Endothelial cell of umbilical vein (primary cell): ENCODE measurements around the gene FURIN. TPM values are rescaled to one million over a fixed set of nuclear protein-coding genes. Genes with fewer than 3 reads are reported as not detected.

Experiments used
- BruUV-seq: library from RNA; stranded (reverse); fragments of 400-500 nt; replicated peaks from 2 replicates; lab custom pipeline; 2021; lab: Mats Ljungman, UMichigan
- CTCF ChIA-PET: fragments of 300-600, 350-600 bp; sonication (Branson Sonifier 250); formaldehyde crosslinking; loops from one replicate; lab custom pipeline; 2021; ENCODE audit warnings: antibody characterized with exemption, inconsistent platforms; lab: Charles Lee
- POLR2A ChIA-PET: fragments of 300-600, 350-600 bp; sonication (Branson Sonifier 250); formaldehyde crosslinking; loops from one replicate; lab custom pipeline; 2021; ENCODE audit warnings: antibody characterized with exemption, inconsistent platforms; lab: Charles Lee
- DNase-seq: peaks from one replicate; pipeline ENCODE4 v3.0.0-alpha.2; 2011; ENCODE audit warnings: low read depth, low spot score
- FAIRE-seq: peaks from 2 replicates; lab custom pipeline; 2011; peaks lifted over from hg19 to GRCh38; lab: Jason Lieb, UNC
- H2AFZ ChIP-seq: 2 replicates; pipeline ENCODE4 v1.6.0; 2012; ENCODE audit warnings: low read depth, low read length, control low read depth, inconsistent platforms
- H3K27ac ChIP-seq: 2 replicates; pipeline ENCODE4 v1.5.1; 2011; ENCODE audit warnings: low read depth, mild to moderate bottlenecking, control low read depth, low read length, moderate library complexity; ENCODE audit not compliant: insufficient read depth
- H3K27me3 ChIP-seq, 2 experiments: 2 replicates each; pipeline versions ENCODE4 v1.6.0 to v1.6.1; 2011; ENCODE audit warnings: low read length in 2 of 2, mixed read lengths in 1 of 2; ENCODE audit not compliant: control insufficient read depth in 2 of 2, insufficient read depth in 2 of 2
- H3K36me3 ChIP-seq, 2 experiments: 2 replicates in 1 of 2; 3 replicates in 1 of 2; pipeline ENCODE4 v1.5.1; 2011; ENCODE audit warnings: low read length in 2 of 2, mild to moderate bottlenecking in 1 of 2, moderate library complexity in 1 of 2; ENCODE audit not compliant: control insufficient read depth in 2 of 2, insufficient read depth in 2 of 2; ENCODE audit errors: extremely low read depth in 1 of 2
- H3K4me1 ChIP-seq: 3 replicates; pipeline ENCODE4 v1.5.1; 2011; ENCODE audit warnings: mild to moderate bottlenecking, low read length; ENCODE audit not compliant: control insufficient read depth, insufficient read depth; ENCODE audit errors: extremely low read depth
- H3K4me2 ChIP-seq: 2 replicates; pipeline ENCODE4 v1.6.1; 2011; ENCODE audit warnings: low read length, control low read depth, mixed read lengths; ENCODE audit not compliant: insufficient read depth
- H3K4me3 ChIP-seq, 3 experiments: fragments of 200-600 bp in 1 of 3; sonication (generic), shearing (Covaris generic) in 1 of 3; replicated peaks in 1 of 3; 2 replicates each; pipeline ENCODE4 v1.5.1; 2011 to 2016; ENCODE audit warnings: control low read depth in 3 of 3, low read length in 3 of 3, mild to moderate bottlenecking in 2 of 3, inconsistent platforms in 1 of 3, low read depth in 1 of 3, moderate library complexity in 1 of 3; ENCODE audit not compliant: insufficient read depth in 1 of 3
- H3K79me2 ChIP-seq: 2 replicates; pipeline ENCODE4 v1.6.0; 2012; ENCODE audit warnings: low read length, inconsistent platforms; ENCODE audit not compliant: control insufficient read depth, insufficient read depth
- H3K9ac ChIP-seq: replicated peaks from 2 replicates; pipeline ENCODE3; 2011; ENCODE audit warnings: low read length, control low read depth; ENCODE audit not compliant: insufficient read depth; ENCODE audit errors: extremely low read depth
- H3K9me1 ChIP-seq: replicated peaks from 3 replicates; pipeline ENCODE4 v1.6.0; 2011; ENCODE audit warnings: mild to moderate bottlenecking, low read length; ENCODE audit not compliant: control insufficient read depth, insufficient read depth; ENCODE audit errors: extremely low read depth
- H3K9me3 ChIP-seq: replicated peaks from 2 replicates; pipeline ENCODE4 v1.5.1; 2012; ENCODE audit warnings: low read length, inconsistent platforms; ENCODE audit not compliant: control insufficient read depth, insufficient read depth
- H4K20me1 ChIP-seq: replicated peaks from 2 replicates; pipeline ENCODE3; 2011; ENCODE audit warnings: mild to moderate bottlenecking, low read length; ENCODE audit not compliant: control insufficient read depth, insufficient read depth; ENCODE audit errors: extremely low read depth
- CTCF ChIP-seq, 2 donors: IDR thresholded peaks; 1 replicate in 1 of 2; 2 replicates in 1 of 2; pipeline ENCODE4 v1.5.1; 2011; ENCODE audit warnings: low read length in 2 of 2, mild to moderate bottlenecking in 2 of 2, moderate library complexity in 2 of 2, control low read depth in 1 of 2, inconsistent platforms in 1 of 2, low read depth in 1 of 2; ENCODE audit not compliant: insufficient read depth in 1 of 2; ENCODE audit errors: extremely low read depth in 1 of 2
- EZH2 ChIP-seq: IDR thresholded peaks from 2 replicates; pipeline ENCODE4 v1.6.1; 2012; ENCODE audit warnings: borderline replicate concordance, low read depth, mild to moderate bottlenecking, moderate library complexity, low read length, inconsistent platforms; ENCODE audit not compliant: severe bottlenecking
- FOS ChIP-seq: IDR thresholded peaks from 2 replicates; pipeline ENCODE4 v1.6.1; 2011; ENCODE audit warnings: mild to moderate bottlenecking, low read length, moderate library complexity, borderline replicate concordance; ENCODE audit not compliant: insufficient read depth
- GATA2 ChIP-seq: IDR thresholded peaks from 2 replicates; pipeline ENCODE4 v1.7.0; 2011; ENCODE audit warnings: low read depth, mild to moderate bottlenecking, moderate library complexity, mixed read lengths, low read length; ENCODE audit not compliant: insufficient read length, insufficient read depth
- JUN ChIP-seq: IDR thresholded peaks from 2 replicates; pipeline ENCODE4 v1.6.1; 2011; ENCODE audit warnings: borderline replicate concordance, low read depth; ENCODE audit not compliant: insufficient read length, insufficient read depth
- MAX ChIP-seq: IDR thresholded peaks from 2 replicates; pipeline ENCODE4 v1.6.1; 2011; ENCODE audit not compliant: insufficient read depth, insufficient read length
- MYC ChIP-seq: IDR thresholded peaks from one replicate; pipeline ENCODE4 v1.6.1; 2011; ENCODE audit warnings: mild to moderate bottlenecking, low read depth, low read length
- POLR2A ChIP-seq: IDR thresholded peaks from 2 replicates; pipeline ENCODE4 v1.6.1; 2012; ENCODE audit warnings: low read depth, mild to moderate bottlenecking, control low read depth, low read length
- POLR2AphosphoS5 ChIP-seq: IDR thresholded peaks from 2 replicates; pipeline ENCODE4 v1.6.1; 2012; ENCODE audit warnings: low read depth, mild to moderate bottlenecking, control low read depth, low read length, moderate library complexity; ENCODE audit not compliant: insufficient read depth
- dilution Hi-C: fragments of 300-500 bp; cut with MboI; formaldehyde crosslinking; loops from one replicate; pipeline ENCODE4 v1.15.0; 2019; ENCODE audit warnings: low sequenced_read_pairs; ENCODE audit not compliant: extremely low pct_ligation_motif_present
- intact Hi-C: fragments of 100-400 bp; cut with micrococcal nuclease; formaldehyde crosslinking; loops from one replicate; pipeline ENCODE4 v1.10.0; 2022
- polyA plus RNA-seq, 4 experiments: library from polyadenylated mRNA; depleted of rRNA in 3 of 4; stranded (reverse) in 3 of 4; unstranded in 1 of 4; fragments of >200 nt; gene quantifications; 2 replicates each; pipeline versions ENCODE4 v1.2.1 to v1.2.3, GENCODE V29; 2011 to 2012; ENCODE audit warnings: missing spikeins in 1 of 4
- total RNA-seq: library from RNA; stranded (reverse); gene quantifications from 2 replicates; pipeline ENCODE4 v1.2.3, GENCODE V29; 2021

FURIN gene
- total and polyA plus RNA-seq, 2 donors (not counting 3 experiments of a cell fraction or from before 2014, with no cell fraction given): 77.4 to 131 TPM

DNA sequence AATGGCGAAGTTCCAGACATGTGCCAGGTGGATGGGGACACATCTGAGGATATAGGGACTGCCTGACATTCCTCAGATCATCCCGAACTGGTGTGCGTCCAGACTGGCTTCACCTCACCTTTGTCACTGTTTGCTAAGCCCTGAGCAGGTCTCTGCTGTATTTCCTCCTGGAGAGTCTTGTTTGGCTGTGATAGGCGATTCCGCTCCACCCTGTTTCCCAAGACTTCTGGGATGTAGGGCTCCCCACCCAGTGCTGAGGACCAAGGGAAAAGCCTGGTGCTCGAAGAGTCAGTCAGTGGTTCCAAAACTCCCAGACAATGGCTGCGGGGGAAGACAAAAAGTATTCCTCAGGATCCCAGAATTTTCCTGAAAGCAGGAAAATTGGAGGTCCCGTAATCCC lies 11.1 kb upstream of the FURIN start:
- intact Hi-C loops: no loop called here
- Histone ChIP-seq H3K4me2 (no peak overlapping the region), H3K27ac (no peak overlapping the region), H3K79me2 (no peaks in the 10 kb centered on the region), H3K4me1 (no peaks in the 10 kb centered on the region), H3K4me3 (no peak overlapping the region), H4K20me1 (no peaks in the 10 kb centered on the region), H3K36me3 (no peaks in the 10 kb centered on the region), H2AFZ (no peak overlapping the region), H3K27me3 (no peaks in the 10 kb centered on the region), H3K9ac (no peak overlapping the region), H3K9me1 (no peaks in the 10 kb centered on the region), H3K9me3 (no peaks in the 10 kb centered on the region)
- BruUV-seq: no TSS peak
- no peak for FAIRE-seq
- no peak for TF ChIP-seq POLR2A
- TF ChIP-seq FOS: no peak
- TF ChIP-seq JUN: no peak
- TF ChIP-seq POLR2AphosphoS5: no peak
- no peak for TF ChIP-seq MAX
- no peak for TF ChIP-seq CTCF (IDR thresholded peaks at IDR 0.05; ENCODE audit: extremely low read depth in 1 of 2, insufficient read depth in 1 of 2, low read depth in 1 of 2, low read length in 2 of 2)
- no peak for TF ChIP-seq GATA2
- no peak for TF ChIP-seq EZH2
- no peak for TF ChIP-seq MYC
- ChIA-PET POLR2A (no interaction called here), CTCF (no interaction called here)
- DNase-seq: no peak
- dilution Hi-C loops: no loop called here
